ENCODE measurements around the gene ZNF598. TPM values are rescaled to one million over a fixed set of nuclear protein-coding genes. Genes with fewer than 3 reads are reported as not detected.
A peak's percentile ranks its signal among the peaks of the same experiment; 100 is the strongest.

Gene ZNF598
- total RNA-seq, 2 donors from 2014 or later = 41.2 to 79.6 TPM

DNA sequence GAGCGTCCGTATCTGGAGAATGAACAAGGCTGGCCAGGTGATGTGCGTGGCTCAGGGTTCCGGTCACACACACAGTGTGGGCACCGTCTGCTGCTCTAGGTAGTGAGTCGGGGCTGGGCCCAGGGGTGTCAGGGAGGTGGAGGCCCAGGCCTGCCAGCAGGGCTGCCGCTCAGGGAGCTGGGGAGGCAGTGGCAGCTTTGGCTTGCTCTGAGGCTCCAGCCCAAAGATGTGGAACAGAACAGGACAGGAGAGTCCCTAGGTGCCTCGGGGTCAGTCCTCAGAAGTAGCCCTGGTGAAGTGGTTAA lies 33.5 kb downstream of the ZNF598 start:
- Mint-ChIP-seq H3K4me1 (peaks cover 13% of the 10 kb centered on the region), H3K27ac (no peak overlapping the region), H3K4me3 (no peak overlapping the region), H3K9me3 (no peaks in the 10 kb centered on the region), H3K27me3 (no peaks in the 10 kb centered on the region), H3K36me3 (ENCODE audit: low read depth) (peaks cover 61% of the 10 kb centered on the region)
- no peak for ATAC-seq (replicated peaks)

DNA sequence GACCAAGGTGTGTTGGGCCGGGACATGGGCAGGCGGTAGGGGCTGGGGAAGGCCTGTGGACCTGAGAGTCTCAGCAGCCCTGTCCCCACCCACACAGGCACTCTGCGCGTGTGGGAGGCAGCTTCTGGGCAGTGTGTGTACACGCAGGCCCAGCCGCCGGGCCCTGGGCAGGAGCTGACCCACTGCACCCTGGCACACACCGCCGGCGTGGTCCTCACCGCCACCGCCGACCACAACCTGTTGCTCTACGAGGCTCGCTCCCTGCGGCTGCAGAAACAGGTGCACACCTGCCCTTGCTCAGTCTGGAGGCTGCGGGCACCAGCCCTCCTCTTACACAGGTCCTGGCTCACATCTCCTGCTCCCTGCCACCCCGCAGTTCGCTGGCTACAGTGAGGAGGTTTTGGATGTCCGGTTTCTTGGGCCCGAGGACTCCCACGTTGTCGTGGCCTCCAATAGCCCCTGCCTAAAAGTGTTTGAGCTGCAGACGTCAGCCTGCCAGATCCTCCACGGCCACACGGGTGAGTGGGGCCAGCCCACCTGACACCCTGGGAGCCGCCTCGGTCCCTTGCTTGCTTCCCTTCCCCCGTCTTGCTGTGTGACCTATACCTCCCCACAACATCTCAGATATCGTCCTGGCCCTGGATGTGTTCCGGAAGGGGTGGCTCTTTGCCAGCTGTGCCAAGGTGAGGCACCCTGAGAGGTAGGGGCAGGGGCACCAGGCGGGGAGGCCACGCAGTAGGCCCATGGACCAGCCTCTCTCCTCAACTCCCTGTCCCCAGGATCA lies 34.0 kb downstream of the ZNF598 start:
- Mint-ChIP-seq H3K27ac (no peak overlapping the region), H3K4me1 (peaks cover 17% of the 10 kb centered on the region), H3K9me3 (no peaks in the 10 kb centered on the region), H3K36me3 (ENCODE audit: low read depth) (peaks cover 61% of the 10 kb centered on the region), H3K27me3 (no peaks in the 10 kb centered on the region), H3K4me3 (no peak overlapping the region)
- no peak for ATAC-seq (replicated peaks)

DNA sequence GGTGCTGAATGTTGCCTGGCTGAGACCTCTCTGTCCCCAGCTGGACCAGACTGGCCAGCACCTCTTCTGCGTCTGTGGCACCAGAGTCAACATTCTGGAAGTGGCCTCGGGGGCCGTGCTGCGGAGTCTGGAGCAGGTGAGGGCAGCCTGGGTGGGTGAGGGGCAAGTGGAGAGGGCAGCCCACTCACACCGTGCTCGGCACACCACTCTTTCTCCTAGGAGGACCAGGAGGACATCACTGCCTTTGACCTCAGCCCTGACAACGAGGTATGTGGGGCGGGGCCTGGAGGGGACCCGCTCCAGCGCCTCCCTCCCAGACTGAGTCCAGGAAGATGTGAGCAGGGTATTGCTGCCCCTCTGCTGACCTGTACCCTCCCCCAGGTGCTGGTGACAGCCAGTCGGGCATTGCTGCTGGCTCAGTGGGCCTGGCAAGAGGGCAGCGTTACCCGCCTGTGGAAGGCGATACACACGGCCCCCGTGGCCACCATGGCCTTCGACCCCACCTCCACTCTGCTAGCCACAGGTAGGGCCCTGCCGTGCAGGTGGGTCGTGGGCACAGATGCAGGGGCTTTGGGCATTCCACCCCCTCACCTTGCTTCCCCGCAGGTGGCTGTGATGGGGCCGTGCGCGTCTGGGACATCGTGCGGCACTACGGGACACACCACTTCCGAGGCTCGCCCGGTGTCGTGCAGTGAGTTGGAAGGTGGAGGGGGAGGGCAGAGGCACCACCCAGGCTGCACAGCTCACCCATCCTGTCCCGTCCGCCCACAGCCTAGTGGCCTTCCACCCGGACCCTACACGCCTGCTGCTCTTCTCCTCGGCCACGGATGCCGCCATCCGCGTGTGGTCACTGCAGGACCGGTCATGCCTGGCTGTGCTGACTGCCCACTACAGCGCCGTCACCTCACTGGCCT lies 35.2 kb downstream of the ZNF598 start:
- H3K27me3 Mint-ChIP-seq = no peaks in the 10 kb centered on the region
- H3K4me3 Mint-ChIP-seq = no peak overlapping the region
- peaks cover 61% of the 10 kb centered on the region for H3K36me3 Mint-ChIP-seq (ENCODE audit: low read depth)
- no peak overlapping the region for H3K27ac Mint-ChIP-seq
- no peaks in the 10 kb centered on the region for H3K9me3 Mint-ChIP-seq
- peaks cover 17% of the 10 kb centered on the region for H3K4me1 Mint-ChIP-seq
- no peak for ATAC-seq (replicated peaks)

- H3K4me1 Mint-ChIP-seq = peaks cover 17% of the 10 kb centered on the region
- no peak overlapping the region for H3K27ac Mint-ChIP-seq
- H3K9me3 Mint-ChIP-seq = no peaks in the 10 kb centered on the region
- H3K4me3 Mint-ChIP-seq = peak overlapping the region; percentile 100
- H3K36me3 Mint-ChIP-seq (ENCODE audit: low read depth) = peaks cover 57% of the 10 kb centered on the region
- no peaks in the 10 kb centered on the region for H3K27me3 Mint-ChIP-seq
- ATAC-seq (replicated peaks) = no peak
These were observed 36.0 kb downstream of the ZNF598 start for GRCh38 chr16:1973461-1974156.

GRCh38 chr16:1972490-1972877 lies 37.1 kb downstream of the ZNF598 start:
- no peak for ATAC-seq (replicated peaks)
- no peaks in the 10 kb centered on the region for H3K27me3 Mint-ChIP-seq
- H3K9me3 Mint-ChIP-seq = no peaks in the 10 kb centered on the region
- H3K4me3 Mint-ChIP-seq = peak overlapping the region; percentile 100
- peaks cover 49% of the 10 kb centered on the region for H3K36me3 Mint-ChIP-seq (ENCODE audit: low read depth)
- peak overlapping the region; percentile 83 for H3K27ac Mint-ChIP-seq
- peaks cover 17% of the 10 kb centered on the region for H3K4me1 Mint-ChIP-seq

DNA sequence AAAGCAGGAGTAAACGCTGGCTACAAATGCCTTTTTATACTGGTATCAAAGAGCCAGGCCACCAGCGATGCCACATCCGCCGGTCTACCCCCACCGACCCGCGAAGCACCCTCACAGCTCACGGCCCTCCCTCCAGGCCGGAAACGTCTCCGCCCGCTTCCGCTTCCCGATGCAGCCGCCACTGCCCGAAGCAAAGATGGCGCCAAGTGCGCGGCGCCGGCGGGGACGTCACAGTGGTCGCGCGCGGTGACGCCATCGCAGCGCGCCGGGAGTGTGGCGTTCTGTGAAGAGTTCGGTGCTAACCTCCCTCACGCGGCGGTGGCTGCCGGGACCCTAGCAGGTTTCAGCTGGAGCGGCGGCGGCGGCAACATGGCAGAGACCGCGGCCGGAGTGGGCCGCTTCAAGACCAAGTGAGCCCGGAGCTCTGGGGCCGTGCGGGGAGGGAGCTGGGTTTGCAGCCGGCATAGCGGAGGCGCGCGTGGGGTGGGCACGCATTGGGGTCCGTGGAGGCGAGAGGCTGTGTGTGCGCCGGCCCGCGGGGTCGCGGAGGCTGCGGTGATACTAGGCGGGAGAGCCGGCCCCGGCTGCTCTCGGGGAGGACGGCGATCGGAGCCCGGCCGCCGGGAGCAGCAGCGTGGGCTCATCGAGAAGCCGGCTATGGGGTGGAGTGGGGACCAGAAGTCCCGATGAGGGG lies 37.7 kb downstream of the ZNF598 start, which contains the start of gene TBL3:
Gene TBL3, plus strand, starts transcription at position 258 of the 694 bp plus-strand sequence. Its CDS starts 112 bp downstream, at position 370.
- H3K27me3 Mint-ChIP-seq = no peaks in the 10 kb centered on the region
- ATAC-seq (replicated peaks) = peak; percentile 98
- H3K4me1 Mint-ChIP-seq = peaks cover 17% of the 10 kb centered on the region
- H3K36me3 Mint-ChIP-seq (ENCODE audit: low read depth) = peaks cover 48% of the 10 kb centered on the region
- peak within 1 kb of the TSS; percentile 100 for H3K4me3 Mint-ChIP-seq
- H3K9me3 Mint-ChIP-seq = no peaks in the 10 kb centered on the region
- peak within 1 kb of the TSS; percentile 100 for H3K27ac Mint-ChIP-seq

DNA sequence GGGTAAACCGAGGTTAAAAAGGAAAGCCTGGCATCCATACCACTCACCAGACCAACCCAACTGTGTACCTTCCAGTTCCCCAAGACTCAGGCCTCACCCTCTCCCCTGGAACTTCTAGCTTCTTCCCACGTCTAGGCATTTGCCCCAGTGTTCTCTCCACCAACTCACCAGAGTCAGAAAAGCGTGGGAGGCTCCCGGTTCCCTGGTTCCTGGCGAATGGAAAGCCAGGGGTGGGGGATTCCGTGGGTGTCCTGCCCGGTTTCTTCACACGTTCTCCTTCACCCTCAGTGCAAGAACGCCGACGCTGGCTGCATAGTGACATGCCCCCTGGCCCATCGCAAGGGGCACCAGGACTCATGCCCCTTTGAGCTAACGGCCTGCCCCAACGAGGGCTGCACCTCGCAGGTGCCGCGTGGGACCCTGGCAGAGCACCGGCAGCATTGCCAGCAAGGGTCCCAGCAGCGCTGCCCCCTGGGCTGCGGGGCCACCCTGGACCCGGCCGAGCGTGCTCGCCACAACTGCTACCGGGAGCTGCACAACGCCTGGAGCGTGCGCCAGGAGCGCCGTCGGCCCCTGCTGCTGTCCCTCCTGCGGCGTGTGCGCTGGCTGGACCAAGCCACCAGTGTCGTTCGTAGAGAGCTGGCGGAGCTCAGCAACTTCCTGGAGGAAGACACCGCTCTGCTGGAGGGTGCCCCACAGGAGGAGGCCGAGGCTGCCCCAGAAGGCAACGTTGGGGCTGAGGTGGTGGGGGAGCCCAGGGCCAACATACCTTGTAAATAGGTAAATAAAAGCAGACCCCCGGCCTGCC lies 41.3 kb downstream of the ZNF598 start:
- no peak for ATAC-seq (replicated peaks)
- H3K9me3 Mint-ChIP-seq = no peaks in the 10 kb centered on the region
- H3K27ac Mint-ChIP-seq = no peak overlapping the region
- H3K36me3 Mint-ChIP-seq (ENCODE audit: low read depth) = peaks cover 50% of the 10 kb centered on the region
- H3K4me1 Mint-ChIP-seq = peaks cover 21% of the 10 kb centered on the region
- H3K4me3 Mint-ChIP-seq = no peak overlapping the region
- H3K27me3 Mint-ChIP-seq = no peaks in the 10 kb centered on the region

DNA sequence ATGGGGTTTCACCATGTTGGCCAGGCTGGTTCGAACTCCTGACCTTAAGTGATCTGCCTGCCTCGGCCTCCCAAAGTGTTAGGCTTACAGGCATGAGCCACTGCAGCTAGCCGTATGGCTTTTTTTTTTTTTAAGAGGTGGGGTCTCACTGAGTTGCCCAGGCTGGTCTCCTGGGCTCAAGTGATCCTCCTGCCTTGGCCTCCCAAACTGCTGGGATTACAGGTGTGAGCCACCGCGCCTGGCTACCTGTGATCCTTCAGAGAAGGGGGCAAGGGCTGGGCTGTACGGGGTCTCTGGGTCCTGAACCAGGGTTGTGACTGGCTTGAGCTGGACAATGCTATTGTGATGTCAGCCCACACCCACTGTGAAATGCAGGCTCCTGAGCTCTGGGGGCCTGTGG lies 43.2 kb downstream of the ZNF598 start, which contains the start of gene RNF151:
Gene RNF151, plus strand, starts transcription at position 397 of the 400 bp plus-strand sequence. CDS start 26 bp downstream, outside the sequence.
- no peaks in the 10 kb centered on the region for H3K27me3 Mint-ChIP-seq
- peak within 1 kb of the TSS; percentile 89 for H3K4me3 Mint-ChIP-seq
- H3K4me1 Mint-ChIP-seq = peaks cover 11% of the 10 kb centered on the region
- no peaks in the 10 kb centered on the region for H3K9me3 Mint-ChIP-seq
- peaks cover 55% of the 10 kb centered on the region for H3K36me3 Mint-ChIP-seq (ENCODE audit: low read depth)
- no peak for ATAC-seq (replicated peaks)
- H3K27ac Mint-ChIP-seq = peak within 1 kb of the TSS; percentile 84

DNA sequence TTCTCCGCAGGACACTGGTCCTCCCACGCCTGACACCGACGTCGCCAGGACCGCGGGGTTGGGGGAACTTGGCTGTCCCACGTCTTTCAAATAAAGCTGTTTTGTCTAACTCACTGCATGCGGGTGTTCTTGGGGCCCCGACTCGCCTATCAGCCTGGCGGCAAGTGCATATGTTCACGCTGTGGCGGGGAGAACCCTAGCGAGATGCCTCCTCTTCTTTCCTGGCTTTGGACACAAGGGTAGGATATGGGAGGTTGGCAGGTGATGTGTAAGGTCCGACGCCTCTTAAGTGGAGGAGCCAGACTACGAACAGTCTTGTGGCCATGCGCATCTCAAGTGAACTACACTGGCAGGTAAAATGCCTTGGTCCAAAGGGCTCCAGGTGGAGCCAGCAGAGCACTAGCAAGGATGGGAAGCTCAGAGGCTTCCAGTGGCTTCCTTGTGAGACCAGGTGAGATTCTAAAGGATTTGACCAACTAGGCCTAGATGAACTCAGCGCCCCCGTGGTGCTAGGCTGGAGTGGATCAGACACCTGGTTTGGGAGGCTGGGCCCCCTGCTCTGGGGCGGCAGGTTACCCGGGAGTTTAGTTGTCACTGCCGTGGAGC lies 44.1 kb downstream of the ZNF598 start:
- Mint-ChIP-seq H3K27me3 (no peaks in the 10 kb centered on the region), H3K36me3 (ENCODE audit: low read depth) (peaks cover 62% of the 10 kb centered on the region), H3K9me3 (no peaks in the 10 kb centered on the region), H3K4me3 (peak overlapping the region; percentile 89), H3K27ac (peak overlapping the region; percentile 84), H3K4me1 (peaks cover 12% of the 10 kb centered on the region)
- ATAC-seq (replicated peaks) = no peak

DNA sequence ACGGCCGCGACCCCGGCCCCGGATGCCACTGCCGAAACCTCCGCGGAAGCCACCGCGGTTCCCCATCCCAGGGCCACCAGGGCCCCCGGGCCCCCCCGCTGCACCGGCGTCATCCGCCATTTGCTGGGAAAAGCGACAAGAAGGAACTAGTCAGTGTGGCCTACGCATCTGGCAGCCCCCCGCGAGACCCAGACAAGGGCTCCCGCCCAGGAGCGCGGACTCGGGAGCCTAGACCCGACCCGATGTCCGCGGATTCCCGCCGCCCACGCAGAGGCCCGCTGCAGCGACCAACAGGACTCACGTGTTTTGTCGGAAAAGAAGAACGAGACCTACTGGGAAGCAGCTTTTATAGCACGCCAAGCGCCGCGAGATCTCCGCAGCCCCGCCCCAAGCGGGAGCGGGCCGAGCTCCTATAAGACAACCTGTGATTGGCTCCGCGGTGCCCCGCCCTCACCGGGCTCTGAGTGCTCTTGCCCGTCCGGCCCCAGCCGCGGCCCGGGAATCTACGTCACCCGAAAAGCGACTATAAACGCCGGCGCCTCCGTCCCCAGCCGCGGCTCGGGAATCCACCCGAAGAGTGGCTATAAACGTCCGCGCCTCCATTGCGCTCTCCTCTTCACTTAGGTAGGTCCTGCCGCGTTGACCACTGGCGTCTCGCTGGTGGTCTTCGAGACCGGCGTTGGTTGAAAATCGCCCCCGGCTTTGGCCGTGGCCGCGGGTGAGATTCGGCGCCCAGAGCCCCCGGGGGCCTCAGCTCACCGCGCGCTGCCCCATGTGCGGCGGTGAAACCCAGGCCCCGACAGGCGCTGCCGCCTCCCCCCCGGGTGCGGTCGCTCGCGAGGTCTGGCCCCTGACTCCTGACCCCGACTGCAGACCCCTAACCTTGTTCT lies 44.9 kb downstream of the ZNF598 start, which contains the start of gene RPS2:
Gene RPS2, minus strand, starts transcription at position 321 of the 890 bp plus-strand sequence. Its CDS starts 201 bp downstream, at position 120.
- Mint-ChIP-seq H3K9me3 (no peaks in the 10 kb centered on the region), H3K36me3 (ENCODE audit: low read depth) (peaks cover 70% of the 10 kb centered on the region), H3K27me3 (no peaks in the 10 kb centered on the region), H3K4me3 (peak within 1 kb of the TSS; percentile 89), H3K27ac (peak within 1 kb of the TSS; percentile 84), H3K4me1 (peaks cover 14% of the 10 kb centered on the region)
- ATAC-seq (replicated peaks) = peak; percentile 96

DNA sequence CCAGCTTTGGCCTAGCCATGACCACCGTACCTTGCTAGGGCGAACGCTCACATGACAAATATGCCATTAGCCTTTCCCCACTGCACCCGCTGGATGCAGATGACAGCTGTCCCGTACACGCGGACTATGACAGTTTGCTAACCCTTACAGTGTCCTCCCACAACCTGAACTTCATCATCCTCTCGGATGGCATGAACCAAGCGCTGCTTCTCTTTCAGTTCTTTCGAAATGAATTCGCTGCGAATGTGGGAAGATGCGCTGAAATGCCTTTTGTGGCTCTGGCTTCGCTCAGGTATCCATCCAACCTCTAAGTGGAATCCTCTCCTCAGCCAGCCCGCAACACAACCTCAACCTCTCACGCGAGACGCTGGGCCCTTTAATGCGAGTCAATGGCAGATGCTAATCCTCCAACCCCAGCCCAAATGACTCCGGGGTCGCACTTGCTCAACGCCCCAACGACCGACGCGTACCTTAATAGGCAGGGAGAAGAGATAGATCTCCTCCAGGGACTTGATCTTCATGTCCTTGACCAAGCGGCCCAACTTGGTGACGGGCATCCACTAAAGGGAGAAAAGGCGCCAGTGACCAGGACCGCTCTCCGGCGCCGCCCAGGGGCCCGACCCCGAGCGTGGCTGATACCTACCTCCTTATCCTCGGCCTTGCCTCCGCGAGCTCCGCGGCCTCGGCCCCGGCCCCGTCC lies 45.7 kb downstream of the ZNF598 start:
- Mint-ChIP-seq H3K4me1 (peaks cover 14% of the 10 kb centered on the region), H3K36me3 (ENCODE audit: low read depth) (peaks cover 71% of the 10 kb centered on the region), H3K9me3 (no peaks in the 10 kb centered on the region), H3K27ac (peak overlapping the region; percentile 84), H3K27me3 (no peaks in the 10 kb centered on the region), H3K4me3 (peak overlapping the region; percentile 89)
- ATAC-seq (replicated peaks) = peak; percentile 23
